Type B pancreatic cell (in vitro differentiated cells): ENCODE data around the gene LRRC14B. TPM values are rescaled to one million over a fixed set of nuclear protein-coding genes. Genes with fewer than 3 reads are reported as not detected.
"Not testable (repeated sequence)": the region's sequence is repeated elsewhere in the genome, so short reads cannot be mapped to it uniquely, and the experiment has no call there.

Experiments used
- DNase-seq: peaks from one replicate; pipeline ENCODE4 v3.0.0; 2021; ENCODE audit warnings: mixed read lengths; ENCODE audit not compliant: unreplicated experiment; ENCODE audit errors: extremely low spot score
- H3K27ac Mint-ChIP-seq: 2 replicates; pipeline ENCODE4 v1.8.0; 2021; ENCODE audit warnings: mild to moderate bottlenecking, mixed read lengths
- H3K27me3 Mint-ChIP-seq: 2 replicates; pipeline ENCODE4 v1.8.0; 2021; ENCODE audit warnings: mixed read lengths
- H3K36me3 Mint-ChIP-seq: 2 replicates; pipeline ENCODE4 v1.8.0; 2021; ENCODE audit warnings: mixed read lengths
- H3K4me1 Mint-ChIP-seq: one replicate; pipeline ENCODE4 v1.8.0; 2021; ENCODE audit warnings: mixed read lengths; ENCODE audit not compliant: unreplicated experiment
- H3K4me3 Mint-ChIP-seq: 2 replicates; pipeline ENCODE4 v1.8.0; 2021; ENCODE audit warnings: mild to moderate bottlenecking, mixed read lengths
- H3K9me3 Mint-ChIP-seq: 2 replicates; pipeline ENCODE4 v1.8.0; 2021; ENCODE audit warnings: mixed read lengths
- total RNA-seq: library from RNA; stranded (reverse); gene quantifications from 2 replicates; pipeline ENCODE4 v1.2.1, GENCODE V29; 2021; ENCODE audit warnings: low replicate concordance
- TF ChIP-seq, protein P1 (sequence below): fragments of 200-600 bp; sonication (generic); conservative IDR thresholded peaks from 2 replicates; pipeline ENCODE4 v1.5.0; 2021; ENCODE audit warnings: antibody characterized with exemption, mild to moderate bottlenecking

LRRC14B gene
- total RNA-seq, 1 donor from 2014 or later, result not detected

DNA sequence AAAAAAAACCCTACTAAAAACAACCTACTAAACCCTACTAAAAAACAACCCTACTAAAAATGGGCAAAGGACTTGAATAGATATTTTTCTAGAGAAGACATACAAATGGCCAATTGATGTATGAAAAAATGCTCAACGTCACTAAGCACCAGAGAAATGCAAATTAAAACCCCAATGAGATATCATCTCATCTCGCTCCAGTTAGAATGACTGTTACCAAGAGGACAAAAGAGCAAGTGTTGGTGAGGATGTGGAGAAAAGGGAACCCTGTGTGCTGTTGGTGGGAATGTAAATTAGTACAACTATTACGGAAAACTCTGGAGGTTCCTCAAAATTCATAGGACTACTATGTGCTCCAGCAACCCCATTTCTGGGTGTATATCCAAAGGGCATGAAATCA is 37.6 kb downstream of the LRRC14B start:
- no peaks in the 10 kb centered on the region for H3K4me1 Mint-ChIP-seq
- DNase-seq, result no peak
- no peaks in the 10 kb centered on the region for H3K27me3 Mint-ChIP-seq
- H3K36me3 Mint-ChIP-seq, result peaks cover 35% of the 10 kb centered on the region
- no peak overlapping the region for H3K4me3 Mint-ChIP-seq
- H3K9me3 Mint-ChIP-seq, result no peaks in the 10 kb centered on the region
- TF ChIP-seq, protein P1, sequence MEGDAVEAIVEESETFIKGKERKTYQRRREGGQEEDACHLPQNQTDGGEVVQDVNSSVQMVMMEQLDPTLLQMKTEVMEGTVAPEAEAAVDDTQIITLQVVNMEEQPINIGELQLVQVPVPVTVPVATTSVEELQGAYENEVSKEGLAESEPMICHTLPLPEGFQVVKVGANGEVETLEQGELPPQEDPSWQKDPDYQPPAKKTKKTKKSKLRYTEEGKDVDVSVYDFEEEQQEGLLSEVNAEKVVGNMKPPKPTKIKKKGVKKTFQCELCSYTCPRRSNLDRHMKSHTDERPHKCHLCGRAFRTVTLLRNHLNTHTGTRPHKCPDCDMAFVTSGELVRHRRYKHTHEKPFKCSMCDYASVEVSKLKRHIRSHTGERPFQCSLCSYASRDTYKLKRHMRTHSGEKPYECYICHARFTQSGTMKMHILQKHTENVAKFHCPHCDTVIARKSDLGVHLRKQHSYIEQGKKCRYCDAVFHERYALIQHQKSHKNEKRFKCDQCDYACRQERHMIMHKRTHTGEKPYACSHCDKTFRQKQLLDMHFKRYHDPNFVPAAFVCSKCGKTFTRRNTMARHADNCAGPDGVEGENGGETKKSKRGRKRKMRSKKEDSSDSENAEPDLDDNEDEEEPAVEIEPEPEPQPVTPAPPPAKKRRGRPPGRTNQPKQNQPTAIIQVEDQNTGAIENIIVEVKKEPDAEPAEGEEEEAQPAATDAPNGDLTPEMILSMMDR, result no peak
- H3K27ac Mint-ChIP-seq, result no peak overlapping the region

DNA sequence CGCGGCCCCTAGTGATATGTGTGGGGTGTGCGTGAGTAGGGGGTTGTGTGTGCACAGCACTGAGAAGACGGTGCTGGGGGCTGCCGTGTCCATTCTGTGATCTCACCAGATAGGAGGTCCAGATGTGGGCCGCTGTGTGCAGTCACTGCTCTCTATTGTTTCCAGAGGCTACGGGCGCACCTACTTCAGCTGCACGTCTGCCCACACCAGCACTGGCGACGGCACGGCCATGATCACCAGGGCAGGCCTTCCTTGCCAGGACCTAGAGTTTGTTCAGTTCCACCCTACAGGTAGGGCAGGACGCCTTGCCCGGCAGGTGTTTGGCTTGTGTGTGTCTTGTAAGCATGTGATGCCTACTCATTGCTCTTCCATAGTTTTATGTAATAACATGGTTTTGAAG is 39.4 kb downstream of the LRRC14B start:
- no peaks in the 10 kb centered on the region for H3K4me1 Mint-ChIP-seq
- TF ChIP-seq, protein P1, result no peak
- no peaks in the 10 kb centered on the region for H3K9me3 Mint-ChIP-seq
- H3K36me3 Mint-ChIP-seq, result peaks cover 36% of the 10 kb centered on the region
- no peak for DNase-seq
- no peak overlapping the region for H3K4me3 Mint-ChIP-seq
- H3K27ac Mint-ChIP-seq, result no peak overlapping the region
- H3K27me3 Mint-ChIP-seq, result no peaks in the 10 kb centered on the region

DNA sequence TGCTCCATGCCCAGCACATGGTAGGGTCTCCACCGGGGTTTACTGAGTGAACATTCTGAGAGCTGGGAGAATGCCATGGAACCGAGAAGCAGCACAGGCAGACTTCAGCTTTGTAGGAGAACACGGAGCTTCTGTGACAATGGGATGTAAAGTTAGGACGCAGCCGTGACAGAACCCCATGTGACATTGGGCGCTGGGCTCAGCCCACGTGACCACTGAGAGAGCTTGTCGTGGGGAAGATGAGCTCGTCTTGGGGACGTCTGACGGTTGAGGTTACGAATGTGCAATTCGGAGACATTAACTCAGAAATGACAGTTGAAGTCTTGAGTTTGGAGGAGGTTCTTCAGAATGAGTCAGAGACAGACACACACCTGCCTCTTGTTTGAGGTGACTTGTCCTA is 40.4 kb downstream of the LRRC14B start:
- H3K36me3 Mint-ChIP-seq, result peaks cover 32% of the 10 kb centered on the region
- H3K9me3 Mint-ChIP-seq, result no peaks in the 10 kb centered on the region
- H3K4me1 Mint-ChIP-seq, result no peaks in the 10 kb centered on the region
- DNase-seq, result no peak
- H3K27me3 Mint-ChIP-seq, result no peaks in the 10 kb centered on the region
- no peak overlapping the region for H3K27ac Mint-ChIP-seq
- TF ChIP-seq, protein P1, result no peak
- H3K4me3 Mint-ChIP-seq, result no peak overlapping the region

DNA sequence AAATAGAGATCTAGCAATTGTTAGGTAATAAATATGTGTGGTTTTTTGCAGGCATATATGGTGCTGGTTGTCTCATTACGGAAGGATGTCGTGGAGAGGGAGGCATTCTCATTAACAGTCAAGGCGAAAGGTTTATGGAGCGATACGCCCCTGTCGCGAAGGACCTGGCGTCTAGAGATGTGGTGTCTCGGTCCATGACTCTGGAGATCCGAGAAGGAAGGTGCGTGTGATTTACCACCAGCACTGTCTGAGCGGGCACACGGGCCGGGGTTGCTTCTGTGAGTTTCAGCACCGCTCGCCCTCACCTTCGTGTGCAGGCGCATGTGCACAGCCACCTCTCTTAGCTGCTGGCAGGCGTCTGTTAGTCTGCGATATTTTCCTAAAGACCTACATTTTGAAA is 42.1 kb downstream of the LRRC14B start:
- H3K27ac Mint-ChIP-seq, H3K4me1 Mint-ChIP-seq, H3K27me3 Mint-ChIP-seq, H3K4me3 Mint-ChIP-seq, DNase-seq, H3K9me3 Mint-ChIP-seq: not testable (repeated sequence)
- H3K36me3 Mint-ChIP-seq, result peaks cover 24% of the 10 kb centered on the region

DNA sequence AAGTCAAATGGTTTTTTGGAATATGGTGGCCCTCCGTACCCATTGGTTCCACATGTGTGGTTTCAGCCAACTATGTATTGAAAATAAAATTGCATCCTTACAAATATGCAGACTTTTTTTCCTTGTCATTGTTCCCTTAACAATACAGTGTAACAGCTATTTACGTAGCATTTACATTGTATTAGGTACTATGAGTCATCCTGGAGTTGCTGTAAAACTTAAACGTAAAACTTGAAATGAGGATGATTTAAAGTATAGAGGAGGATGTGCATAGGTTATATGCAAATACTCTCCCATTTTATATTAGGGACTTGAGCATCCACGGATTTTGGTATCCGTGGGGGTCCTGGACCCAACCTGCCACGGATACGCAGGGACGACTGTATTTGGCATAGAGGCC is 43.2 kb downstream of the LRRC14B start:
- no peaks in the 10 kb centered on the region for H3K9me3 Mint-ChIP-seq
- no peak overlapping the region for H3K4me3 Mint-ChIP-seq
- H3K27ac Mint-ChIP-seq, result no peak overlapping the region
- DNase-seq, result no peak
- H3K36me3 Mint-ChIP-seq, result peaks cover 17% of the 10 kb centered on the region
- H3K27me3 Mint-ChIP-seq, result no peaks in the 10 kb centered on the region
- H3K4me1 Mint-ChIP-seq, result no peaks in the 10 kb centered on the region
- TF ChIP-seq, protein P1, result no peak

DNA sequence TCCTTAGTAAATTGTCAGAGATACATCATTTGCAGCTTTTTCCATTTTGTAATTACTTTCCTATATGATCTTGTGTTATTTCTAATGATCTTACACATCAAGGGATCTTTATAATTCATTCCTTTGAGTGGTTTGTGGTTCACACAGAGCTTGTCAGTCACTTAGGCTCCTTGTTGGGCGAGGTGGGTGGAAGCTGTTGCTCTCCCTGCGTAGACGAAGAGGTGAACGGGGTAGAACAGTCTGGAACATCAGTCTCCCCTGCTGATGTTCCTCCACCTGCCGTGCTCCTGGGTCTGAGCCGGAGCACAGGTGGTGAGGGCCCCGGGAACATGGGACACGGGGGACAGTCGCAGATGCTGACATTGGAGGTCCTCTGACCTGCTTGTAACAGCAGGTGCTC is 44.2 kb downstream of the LRRC14B start:
- not testable (repeated sequence) for H3K4me3 Mint-ChIP-seq, H3K4me1 Mint-ChIP-seq, DNase-seq, H3K27me3 Mint-ChIP-seq, H3K27ac Mint-ChIP-seq, H3K9me3 Mint-ChIP-seq
- peaks cover 18% of the 10 kb centered on the region for H3K36me3 Mint-ChIP-seq

DNA sequence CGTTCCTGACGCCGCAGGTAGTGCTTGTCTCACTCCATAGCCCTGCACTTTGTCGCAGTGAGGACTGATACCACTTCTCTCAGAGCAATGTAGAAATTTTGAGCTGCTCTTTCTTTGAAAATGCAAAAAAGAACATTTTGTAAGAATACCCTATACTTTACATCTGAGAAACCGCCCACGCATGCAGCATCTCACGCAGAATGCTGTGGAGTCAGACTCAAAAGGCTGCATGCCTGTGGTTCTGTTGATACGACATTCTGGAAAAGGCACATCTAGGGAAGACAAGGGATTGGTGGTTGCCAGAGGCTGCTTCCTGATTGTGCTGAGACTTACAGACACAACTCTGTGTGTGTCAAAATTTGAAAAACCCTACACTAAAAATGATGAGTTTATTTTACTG is 46.6 kb downstream of the LRRC14B start:
- H3K27ac Mint-ChIP-seq, H3K4me3 Mint-ChIP-seq, H3K9me3 Mint-ChIP-seq, DNase-seq, H3K27me3 Mint-ChIP-seq, H3K4me1 Mint-ChIP-seq: not testable (repeated sequence)
- H3K36me3 Mint-ChIP-seq, result peaks cover 33% of the 10 kb centered on the region

DNA sequence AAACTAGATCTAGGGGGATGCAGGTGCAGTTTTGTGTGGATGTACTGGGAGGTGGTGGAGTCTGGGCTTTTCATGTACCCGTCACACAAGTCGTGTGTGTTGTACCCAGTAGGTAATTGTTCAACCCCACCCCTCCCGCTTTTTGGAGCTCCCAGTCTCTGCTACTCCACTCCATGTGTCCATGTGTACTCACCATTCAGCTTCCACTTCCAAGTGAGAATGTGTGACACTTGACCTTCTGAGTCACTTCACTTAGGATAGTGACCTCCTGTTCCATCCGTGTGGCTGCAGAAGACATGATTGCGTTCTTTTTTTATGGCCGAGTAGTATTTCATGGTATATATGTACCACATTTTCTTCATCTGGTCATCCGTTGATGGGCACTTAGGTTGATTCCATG is 49.3 kb downstream of the LRRC14B start:
- DNase-seq, H3K9me3 Mint-ChIP-seq, H3K4me1 Mint-ChIP-seq, H3K27ac Mint-ChIP-seq, H3K27me3 Mint-ChIP-seq, H3K4me3 Mint-ChIP-seq: not testable (repeated sequence)
- peaks cover 34% of the 10 kb centered on the region for H3K36me3 Mint-ChIP-seq

DNA sequence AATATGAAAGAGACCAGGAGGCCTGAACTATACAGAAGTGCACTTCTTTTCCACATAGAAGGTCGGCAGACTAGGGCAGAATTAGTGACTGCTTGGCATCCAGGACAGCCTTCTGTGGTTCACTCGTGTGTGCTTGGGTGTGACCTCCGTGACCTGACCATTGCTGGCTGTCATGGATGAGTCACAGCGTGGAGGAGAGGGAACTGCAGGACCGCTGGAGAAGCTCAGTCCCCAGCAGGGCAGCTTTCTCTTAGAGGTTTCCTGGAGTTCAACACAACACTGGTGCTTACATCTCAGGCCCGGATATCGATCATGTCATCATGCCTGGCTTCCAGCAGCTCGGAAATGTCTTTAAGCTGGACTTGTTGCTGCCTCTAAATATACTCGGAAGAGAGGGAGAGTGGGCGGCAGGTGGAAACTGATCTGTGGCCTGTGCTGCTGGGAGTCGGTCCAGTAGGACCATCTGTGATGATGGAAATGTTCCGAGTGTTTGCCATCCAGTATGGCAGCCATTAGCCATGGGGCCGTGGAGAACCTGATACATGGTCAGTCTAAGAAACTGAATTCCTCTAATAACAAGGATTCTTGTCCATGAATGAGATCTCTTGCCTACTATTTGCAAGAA is 49.9 kb downstream of the LRRC14B start:
- peaks cover 37% of the 10 kb centered on the region for H3K36me3 Mint-ChIP-seq
- not testable (repeated sequence) for H3K9me3 Mint-ChIP-seq, H3K4me3 Mint-ChIP-seq, DNase-seq, H3K27me3 Mint-ChIP-seq, H3K27ac Mint-ChIP-seq, H3K4me1 Mint-ChIP-seq

DNA sequence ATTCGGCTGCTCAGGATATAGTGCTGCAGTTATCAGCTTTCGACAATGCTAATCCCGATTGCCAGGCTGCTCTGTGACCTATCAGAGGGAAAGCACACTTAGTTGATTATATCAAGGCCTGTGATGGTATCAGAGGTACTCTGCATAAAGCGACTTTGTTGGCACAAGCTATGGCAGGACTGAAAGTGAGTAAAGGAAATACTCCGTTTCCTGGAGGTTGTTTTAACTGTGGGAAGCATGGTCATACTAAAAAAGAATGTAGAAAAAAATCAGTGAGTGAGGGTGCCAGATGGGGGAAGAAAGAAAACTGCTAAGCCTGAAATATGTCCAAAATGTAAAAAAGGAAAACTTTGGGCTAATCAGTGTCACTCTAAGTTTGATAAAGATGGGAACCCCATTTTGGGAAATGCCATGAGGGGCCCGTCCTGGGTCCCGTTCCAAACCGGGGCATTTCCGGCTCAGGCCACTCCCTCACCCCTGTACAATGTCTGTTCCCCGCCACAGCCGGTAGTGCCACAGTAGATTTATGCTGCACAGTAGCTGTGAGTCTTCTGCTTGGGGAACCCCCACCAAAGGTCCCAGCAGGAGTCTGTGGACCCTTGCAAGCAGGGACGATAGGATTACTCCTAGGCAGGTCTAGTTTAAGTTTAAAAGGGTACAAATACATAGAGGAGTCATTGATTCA is 52.5 kb downstream of the LRRC14B start:
- not testable (repeated sequence) for H3K9me3 Mint-ChIP-seq, DNase-seq

More for the DNA sequence above, 52.5 kb downstream of the LRRC14B start:
- H3K36me3 Mint-ChIP-seq, result peaks cover 59% of the 10 kb centered on the region
- not testable (repeated sequence) for H3K27ac Mint-ChIP-seq, H3K4me3 Mint-ChIP-seq, H3K4me1 Mint-ChIP-seq, H3K27me3 Mint-ChIP-seq
